Astrocyte (in vitro differentiated cells and primary cell): ENCODE data around the gene FAM174C. TPM values are rescaled to one million over a fixed set of nuclear protein-coding genes. Genes with fewer than 3 reads are reported as not detected.

Experiments
- DNase-seq: peaks from one replicate; pipeline ENCODE4 v3.0.0-alpha.2; 2010; ENCODE audit warnings: low read depth
- FAIRE-seq: peaks from 2 replicates; lab custom pipeline; 2011; peaks lifted over from hg19 to GRCh38; lab: Jason Lieb, UNC
- H2AFZ ChIP-seq: 2 replicates; pipeline ENCODE4 v1.6.0; 2012; ENCODE audit warnings: low read depth, low read length, inconsistent platforms
- H3K27ac ChIP-seq: 2 replicates; pipeline ENCODE4 v1.5.1; 2011; ENCODE audit warnings: low read depth, low read length, inconsistent platforms
- H3K27me3 ChIP-seq: 2 replicates; pipeline ENCODE4 v1.6.0; 2011; ENCODE audit warnings: low read length, inconsistent platforms; ENCODE audit not compliant: insufficient read depth
- H3K36me3 ChIP-seq: 2 replicates; pipeline ENCODE4 v1.5.1; 2011; ENCODE audit warnings: low read length, inconsistent platforms; ENCODE audit not compliant: insufficient read depth
- H3K4me1 ChIP-seq: 2 replicates; pipeline ENCODE4 v1.5.1; 2011; ENCODE audit warnings: low read length, inconsistent platforms; ENCODE audit not compliant: insufficient read depth
- H3K4me2 ChIP-seq: 2 replicates; pipeline ENCODE4 v1.6.0; 2012; ENCODE audit warnings: low read length, inconsistent platforms
- H3K4me3 ChIP-seq: 2 replicates; pipeline ENCODE4 v1.5.1; 2011; ENCODE audit warnings: low read depth, mild to moderate bottlenecking, low read length, inconsistent platforms; ENCODE audit not compliant: insufficient read depth
- H3K79me2 ChIP-seq: 2 replicates; pipeline ENCODE4 v1.6.0; 2012; ENCODE audit warnings: mild to moderate bottlenecking, low read length, inconsistent platforms; ENCODE audit not compliant: insufficient read depth
- H3K9ac ChIP-seq: 2 replicates; pipeline ENCODE4 v1.6.0; 2012; ENCODE audit warnings: mild to moderate bottlenecking, low read length, inconsistent platforms
- H3K9me3 ChIP-seq: 2 replicates; pipeline ENCODE4 v1.5.1; 2012; ENCODE audit warnings: low read depth, mild to moderate bottlenecking, low read length, inconsistent platforms; ENCODE audit not compliant: insufficient read depth
- H4K20me1 ChIP-seq: 2 replicates; pipeline ENCODE4 v1.6.0; 2012; ENCODE audit warnings: low read length, inconsistent platforms; ENCODE audit not compliant: insufficient read depth
- H3K27ac Mint-ChIP-seq: one replicate; pipeline ENCODE4 v1.8.0; 2021; ENCODE audit warnings: mild to moderate bottlenecking, mixed read lengths; ENCODE audit not compliant: unreplicated experiment
- H3K27me3 Mint-ChIP-seq: one replicate; pipeline ENCODE4 v1.8.0; 2021; ENCODE audit warnings: low read depth, mixed read lengths; ENCODE audit not compliant: unreplicated experiment
- H3K36me3 Mint-ChIP-seq: one replicate; pipeline ENCODE4 v1.8.0; 2021; ENCODE audit warnings: low read depth, mixed read lengths; ENCODE audit not compliant: unreplicated experiment
- H3K4me1 Mint-ChIP-seq: one replicate; pipeline ENCODE4 v1.8.0; 2021; ENCODE audit warnings: low read depth, mixed read lengths; ENCODE audit not compliant: unreplicated experiment
- H3K4me3 Mint-ChIP-seq: one replicate; pipeline ENCODE4 v1.8.0; 2021; ENCODE audit warnings: mild to moderate bottlenecking, moderate library complexity, mixed read lengths; ENCODE audit not compliant: unreplicated experiment
- H3K9me3 Mint-ChIP-seq: one replicate; pipeline ENCODE4 v1.8.0; 2021; ENCODE audit warnings: mild to moderate bottlenecking, mixed read lengths; ENCODE audit not compliant: unreplicated experiment
- CTCF ChIP-seq: IDR thresholded peaks from 2 replicates; pipeline ENCODE4 v1.5.1; 2011; ENCODE audit warnings: low read depth, mild to moderate bottlenecking, inconsistent platforms, low read length, moderate library complexity; ENCODE audit not compliant: insufficient read depth
- EZH2 ChIP-seq: IDR thresholded peaks from 2 replicates; pipeline ENCODE4 v1.6.1; 2012; ENCODE audit warnings: mild to moderate bottlenecking, low read length, inconsistent platforms; ENCODE audit not compliant: insufficient read depth
- total RNA-seq: library from RNA; stranded (reverse); gene quantifications from 2 replicates; pipeline ENCODE4 v1.2.1, GENCODE V29; 2021

The FAM174C gene
- total RNA-seq, 1 donor from 2014 or later, result 50.5 TPM

GRCh38 chr19:1315470-1316166, 40.3 kb downstream of the FAM174C start:
- Histone ChIP-seq H3K9ac (no peak overlapping the region), H3K9me3 (no peaks in the 10 kb centered on the region), H3K27ac (no peak overlapping the region), H3K4me3 (no peak overlapping the region), H3K36me3 (no peaks in the 10 kb centered on the region), H4K20me1 (no peaks in the 10 kb centered on the region), H3K79me2 (no peaks in the 10 kb centered on the region), H3K27me3 (peaks cover 14% of the 10 kb centered on the region), H2AFZ (no peak overlapping the region), H3K4me1 (peaks cover 13% of the 10 kb centered on the region), H3K4me2 (peak overlapping the region; percentile 72)
- DNase-seq (peak; percentile 16), FAIRE-seq (no peak)
- TF ChIP-seq CTCF (no peak), EZH2 (no peak)
- Mint-ChIP-seq H3K36me3 (no peaks in the 10 kb centered on the region), H3K27me3 (peaks cover 12% of the 10 kb centered on the region), H3K27ac (peak overlapping the region; percentile 58), H3K4me1 (peaks cover 9% of the 10 kb centered on the region), H3K4me3 (no peak overlapping the region), H3K9me3 (no peaks in the 10 kb centered on the region)

GRCh38 chr19:1316466-1316865, 41.1 kb downstream of the FAM174C start:
- no peak overlapping the region for H2AFZ ChIP-seq
- no peak for TF ChIP-seq CTCF
- TF ChIP-seq EZH2, result no peak
- H3K4me2 ChIP-seq, result no peak overlapping the region
- no peaks in the 10 kb centered on the region for H3K79me2 ChIP-seq
- no peaks in the 10 kb centered on the region for H4K20me1 ChIP-seq
- no peaks in the 10 kb centered on the region for H3K9me3 ChIP-seq
- Mint-ChIP-seq H3K4me3 (no peak overlapping the region), H3K27ac (no peak overlapping the region), H3K27me3 (peaks cover 12% of the 10 kb centered on the region), H3K4me1 (peaks cover 9% of the 10 kb centered on the region), H3K36me3 (no peaks in the 10 kb centered on the region), H3K9me3 (no peaks in the 10 kb centered on the region)
- H3K27me3 ChIP-seq, result peaks cover 14% of the 10 kb centered on the region
- H3K36me3 ChIP-seq, result no peaks in the 10 kb centered on the region
- peaks cover 13% of the 10 kb centered on the region for H3K4me1 ChIP-seq
- no peak for DNase-seq
- no peak overlapping the region for H3K4me3 ChIP-seq
- no peak overlapping the region for H3K27ac ChIP-seq
- H3K9ac ChIP-seq, result no peak overlapping the region
- no peak for FAIRE-seq

- TF ChIP-seq EZH2, result no peak
- TF ChIP-seq CTCF, result no peak
- DNase-seq, result no peak
- Histone ChIP-seq H3K9me3 (no peaks in the 10 kb centered on the region), H3K4me1 (peaks cover 13% of the 10 kb centered on the region), H3K27me3 (peaks cover 14% of the 10 kb centered on the region), H3K36me3 (no peaks in the 10 kb centered on the region), H3K9ac (no peak overlapping the region), H3K27ac (no peak overlapping the region), H2AFZ (no peak overlapping the region), H3K4me2 (no peak overlapping the region), H3K79me2 (no peaks in the 10 kb centered on the region), H3K4me3 (no peak overlapping the region), H4K20me1 (no peaks in the 10 kb centered on the region)
- Mint-ChIP-seq H3K27me3 (peaks cover 12% of the 10 kb centered on the region), H3K27ac (no peak overlapping the region), H3K4me3 (no peak overlapping the region), H3K9me3 (no peaks in the 10 kb centered on the region), H3K36me3 (no peaks in the 10 kb centered on the region), H3K4me1 (peaks cover 9% of the 10 kb centered on the region)
- no peak for FAIRE-seq
Observed at GRCh38 chr19:1317274-1318003, 42.1 kb downstream of the FAM174C start.
